H1 (cell line): ENCODE measurements around the gene SH2D1B. TPM values are rescaled to one million over a fixed set of nuclear protein-coding genes. Genes with fewer than 3 reads are reported as not detected.

Experiments
- CTCF ChIA-PET: fragments of 300-600 bp; sonication (Branson Sonifier 250); formaldehyde crosslinking; loops from one replicate; lab custom pipeline; 2021; ENCODE audit not compliant: partially characterized antibody; lab: Charles Lee
- POLR2A ChIA-PET: fragments of 300-600 bp; sonication (Branson Sonifier 250); formaldehyde crosslinking; loops from one replicate; lab custom pipeline; 2021; ENCODE audit warnings: inconsistent platforms; ENCODE audit not compliant: partially characterized antibody; lab: Charles Lee
- DNase-seq, 2 experiments: peaks; one replicate each; pipeline versions ENCODE4 v3.0.0 to v3.0.0-alpha.2; 2010 to 2022; ENCODE audit warnings: low spot score in 2 of 2, low read depth in 1 of 2, mixed read lengths in 1 of 2
- FAIRE-seq: peaks from 2 replicates; lab custom pipeline; 2011; peaks lifted over from hg19 to GRCh38; lab: Jason Lieb, UNC
- H2AFZ ChIP-seq: 2 replicates; pipeline ENCODE4 v1.8.1; 2012; ENCODE audit warnings: low read length, inconsistent platforms
- H2AK5ac ChIP-seq: 2 replicates; pipeline ENCODE4 v1.6.1; 2013; ENCODE audit warnings: low read depth, low read length
- H2BK120ac ChIP-seq: replicated peaks from 2 replicates; pipeline ENCODE3; 2013; ENCODE audit warnings: low read depth, low read length, inconsistent platforms
- H2BK12ac ChIP-seq: 2 replicates; pipeline ENCODE4 v1.6.1; 2013; ENCODE audit warnings: low read depth, low read length
- H2BK15ac ChIP-seq: 2 replicates; pipeline ENCODE4 v1.6.1; 2013; ENCODE audit warnings: low read length
- H2BK20ac ChIP-seq: 2 replicates; pipeline ENCODE4 v1.6.1; 2013; ENCODE audit warnings: low read length
- H2BK5ac ChIP-seq: 2 replicates; pipeline ENCODE4 v1.6.1; 2013; ENCODE audit warnings: low read depth, low read length
- H3K14ac ChIP-seq: 2 replicates; pipeline ENCODE4 v1.6.1; 2013; ENCODE audit warnings: inconsistent platforms; ENCODE audit not compliant: insufficient read length
- H3K18ac ChIP-seq: 2 replicates; pipeline ENCODE4 v1.6.1; 2013; ENCODE audit warnings: low read length; ENCODE audit errors: extremely low read depth
- H3K23ac ChIP-seq: 2 replicates; pipeline ENCODE4 v1.6.1; 2013; ENCODE audit warnings: inconsistent platforms; ENCODE audit not compliant: insufficient read length
- H3K23me2 ChIP-seq: 2 replicates; pipeline ENCODE4 v1.6.1; 2013; ENCODE audit warnings: low read depth, low read length
- H3K27ac ChIP-seq: 2 replicates; pipeline ENCODE4 v1.6.1; 2011; ENCODE audit warnings: low read depth, low read length, inconsistent platforms
- H3K27me3 ChIP-seq, 4 experiments: replicated peaks in 1 of 4; 1 replicate in 1 of 4; 2 replicates in 3 of 4; pipeline versions ENCODE4 v1.6.1 to v1.8.1; 2011 to 2013; ENCODE audit warnings: low read length in 3 of 4, mild to moderate bottlenecking in 3 of 4, inconsistent platforms in 2 of 4, mixed read lengths in 2 of 4, moderate library complexity in 1 of 4; ENCODE audit not compliant: control insufficient read depth in 3 of 4, insufficient read depth in 3 of 4; ENCODE audit errors: extremely low read depth in 1 of 4
- H3K36me3 ChIP-seq, 4 experiments: 2 replicates each; pipeline versions ENCODE4 v1.6.1 to v1.8.1; 2011 to 2013; ENCODE audit warnings: mild to moderate bottlenecking in 4 of 4, low read length in 3 of 4, moderate library complexity in 2 of 4, control low read depth in 1 of 4, inconsistent platforms in 1 of 4; ENCODE audit not compliant: insufficient read depth in 4 of 4, control insufficient read depth in 2 of 4
- H3K4ac ChIP-seq: replicated peaks from 2 replicates; pipeline ENCODE3; 2013; ENCODE audit warnings: low read length, low read depth, mixed read lengths, inconsistent platforms; ENCODE audit not compliant: insufficient read length
- H3K4me1 ChIP-seq, 4 experiments: replicated peaks in 1 of 4; 1 replicate in 1 of 4; 2 replicates in 3 of 4; pipeline versions ENCODE4 v1.6.1 to v1.8.1; 2011 to 2013; ENCODE audit warnings: low read length in 3 of 4, inconsistent platforms in 2 of 4, mixed read lengths in 1 of 4; ENCODE audit not compliant: insufficient read depth in 4 of 4, control insufficient read depth in 3 of 4
- H3K4me2 ChIP-seq, 2 experiments: 2 replicates each; pipeline versions ENCODE4 v1.6.1 to v1.8.1; 2011 to 2013; ENCODE audit warnings: low read depth in 2 of 2, low read length in 2 of 2, control low read depth in 1 of 2, inconsistent platforms in 1 of 2, mild to moderate bottlenecking in 1 of 2; ENCODE audit not compliant: insufficient read depth in 1 of 2
- H3K4me3 ChIP-seq, 4 experiments: fragments of 200-600, 300-600 bp in 1 of 4; sonication (generic), shearing (Covaris generic), sonication (Bioruptor Twin) in 1 of 4; 2 replicates each; pipeline versions ENCODE4 v1.5.1 to v1.8.1; 2011 to 2016; ENCODE audit warnings: low read length in 4 of 4, low read depth in 3 of 4, control low read depth in 2 of 4, inconsistent platforms in 2 of 4, mild to moderate bottlenecking in 2 of 4, mixed read lengths in 1 of 4, moderate library complexity in 1 of 4; ENCODE audit not compliant: insufficient read depth in 2 of 4; ENCODE audit errors: extremely low read depth in 1 of 4
- H3K56ac ChIP-seq: replicated peaks from 2 replicates; pipeline ENCODE3; 2013; ENCODE audit warnings: low read depth, mild to moderate bottlenecking, mixed read lengths, low read length, inconsistent platforms; ENCODE audit not compliant: insufficient read length
- H3K79me1 ChIP-seq: 2 replicates; pipeline ENCODE4 v1.6.1; 2013; ENCODE audit warnings: low read depth, low read length, control low read depth
- H3K79me2 ChIP-seq, 2 experiments: 2 replicates each; pipeline versions ENCODE4 v1.6.1 to v1.8.1; 2012 to 2013; ENCODE audit warnings: low read length in 2 of 2, mild to moderate bottlenecking in 2 of 2, inconsistent platforms in 1 of 2; ENCODE audit not compliant: insufficient read depth in 2 of 2, control insufficient read depth in 1 of 2
- H3K9ac ChIP-seq, 4 experiments: replicated peaks in 1 of 4; 1 replicate in 1 of 4; 2 replicates in 3 of 4; pipeline versions ENCODE4 v1.6.1 to v1.8.1; 2011 to 2013; ENCODE audit warnings: low read depth in 3 of 4, low read length in 3 of 4, control low read depth in 2 of 4, mild to moderate bottlenecking in 2 of 4, moderate library complexity in 2 of 4, inconsistent platforms in 1 of 4; ENCODE audit errors: extremely low read depth in 1 of 4
- H3K9me3 ChIP-seq, 2 experiments: 2 replicates each; pipeline versions ENCODE4 v1.6.1 to v1.8.1; 2012 to 2013; ENCODE audit warnings: mild to moderate bottlenecking in 2 of 2, moderate library complexity in 2 of 2, control low read depth in 1 of 2, inconsistent platforms in 1 of 2, low read depth in 1 of 2, low read length in 1 of 2, mixed read lengths in 1 of 2; ENCODE audit not compliant: insufficient read depth in 2 of 2
- H4K20me1 ChIP-seq, 2 experiments: replicated peaks in 1 of 2; 2 replicates each; pipeline versions ENCODE3 to v1.8.1; 2011 to 2013; ENCODE audit warnings: inconsistent platforms in 2 of 2, low read length in 2 of 2, mild to moderate bottlenecking in 1 of 2; ENCODE audit not compliant: insufficient read depth in 2 of 2, control insufficient read depth in 1 of 2
- H4K5ac ChIP-seq: 2 replicates; pipeline ENCODE4 v1.6.1; 2013; ENCODE audit warnings: low read length, low read depth, mixed read lengths, inconsistent platforms; ENCODE audit not compliant: insufficient read length
- H4K8ac ChIP-seq: 2 replicates; pipeline ENCODE4 v1.8.0; 2013; ENCODE audit warnings: mild to moderate bottlenecking, moderate library complexity, low read length, inconsistent platforms; ENCODE audit not compliant: insufficient read depth; ENCODE audit errors: extremely low read depth
- H4K91ac ChIP-seq: replicated peaks from 2 replicates; pipeline ENCODE3; 2013; ENCODE audit warnings: low read length, mixed read lengths, inconsistent platforms; ENCODE audit not compliant: insufficient read length
- BACH1 ChIP-seq: IDR thresholded peaks from 2 replicates; pipeline ENCODE4 v1.6.1; 2012; ENCODE audit warnings: low read length, improper control_type of control experiment
- CEBPB ChIP-seq: IDR thresholded peaks from 2 replicates; pipeline ENCODE4 v1.6.1; 2012; ENCODE audit warnings: low read depth, low read length
- CHD1 ChIP-seq: IDR thresholded peaks from 2 replicates; pipeline ENCODE4 v1.6.1; 2012; ENCODE audit warnings: low read depth, low read length, improper control_type of control experiment
- CREB1 ChIP-seq: IDR thresholded peaks from 2 replicates; pipeline ENCODE4 v1.6.1; 2012; ENCODE audit warnings: inconsistent platforms
- HDAC6 ChIP-seq: IDR thresholded peaks from one replicate; pipeline ENCODE4 v1.7.1; 2012; ENCODE audit warnings: low read depth, mild to moderate bottlenecking, inconsistent platforms, low read length, moderate library complexity
- KDM4A ChIP-seq: IDR thresholded peaks from one replicate; pipeline ENCODE4 v1.7.1; 2012; ENCODE audit warnings: low read depth, mild to moderate bottlenecking, moderate library complexity, low read length, inconsistent platforms; ENCODE audit not compliant: severe bottlenecking
- NRF1 ChIP-seq: IDR thresholded peaks from 2 replicates; pipeline ENCODE4 v1.6.1; 2011; ENCODE audit warnings: mild to moderate bottlenecking, low read depth, low read length, improper control_type of control experiment
- POU5F1 ChIP-seq: IDR thresholded peaks from 2 replicates; pipeline ENCODE4 v1.6.1; 2011; ENCODE audit warnings: low read depth, mild to moderate bottlenecking, low read length, moderate library complexity
- RAD21 ChIP-seq, 2 experiments: IDR thresholded peaks in 1 of 2; conservative IDR thresholded peaks in 1 of 2; 2 replicates each; pipeline ENCODE4 v1.6.1; 2011; ENCODE audit warnings: low read depth in 2 of 2, low read length in 2 of 2, improper control_type of control experiment in 1 of 2, inconsistent platforms in 1 of 2, mild to moderate bottlenecking in 1 of 2, moderate library complexity in 1 of 2
- RBBP5 ChIP-seq: IDR thresholded peaks from 2 replicates; pipeline ENCODE4 v1.7.1; 2012; ENCODE audit warnings: low read depth, mild to moderate bottlenecking, inconsistent platforms, low read length, moderate library complexity, borderline replicate concordance
- SAP30 ChIP-seq: fragments of 300-600 bp; sonication (generic); IDR thresholded peaks from 2 replicates; pipeline ENCODE4 v1.7.1; 2012; ENCODE audit warnings: low read length, moderate library complexity, mild to moderate bottlenecking, inconsistent platforms; ENCODE audit not compliant: insufficient read depth, insufficient replicate concordance
- SIN3A ChIP-seq, 2 experiments: IDR thresholded peaks in 1 of 2; conservative IDR thresholded peaks in 1 of 2; 2 replicates each; pipeline ENCODE4 v1.6.1; 2011 to 2012; ENCODE audit warnings: low read length in 2 of 2, improper control_type of control experiment in 1 of 2, low read depth in 1 of 2, mild to moderate bottlenecking in 1 of 2
- SP2 ChIP-seq: IDR thresholded peaks from 2 replicates; pipeline ENCODE4 v1.6.1; 2012; ENCODE audit warnings: mild to moderate bottlenecking, low read length, inconsistent platforms
- SRF ChIP-seq: IDR thresholded peaks from 2 replicates; pipeline ENCODE4 v1.6.1; 2011; ENCODE audit warnings: mild to moderate bottlenecking, low read depth, low read length, moderate library complexity
- TCF12 ChIP-seq: IDR thresholded peaks from 2 replicates; pipeline ENCODE4 v1.6.1; 2011; ENCODE audit warnings: low read depth, mild to moderate bottlenecking, low read length
- WGBS, 2 experiments: shearing (Covaris generic) in 1 of 2; methylation state at CpG; one replicate each; pipeline versions ENCODE4 v1.1.6 to v1.1.7; 2013 to 2015; ENCODE audit warnings: low lambda C conversion rate in 2 of 2, mixed read lengths in 2 of 2, inconsistent platforms in 1 of 2, low coverage in 1 of 2, missing lambda C conversion rate in 1 of 2; ENCODE audit not compliant: insufficient replicate concordance in 2 of 2, insufficient coverage in 1 of 2, insufficient read length in 1 of 2; ENCODE audit errors: extremely low coverage in 1 of 2, missing lambda C conversion rate in 1 of 2; 5-methylcytosine and 5-hydroxymethylcytosine counted together
- polyA plus RNA-seq, 7 experiments: library from polyadenylated mRNA; depleted of rRNA in 3 of 7; stranded (reverse) in 5 of 7; unstranded in 2 of 7; fragments of >200 nt in 5 of 7; fragments of 200-250 nt in 2 of 7; gene quantifications; 1 replicate in 5 of 7; 2 replicates in 1 of 7; 4 replicates in 1 of 7; pipeline versions ENCODE4 v1.2.1 to v1.2.3, GENCODE V29; 2011 to 2013; ENCODE audit warnings: missing spikeins in 2 of 7, mixed read lengths in 2 of 7
- total RNA-seq: library from RNA; stranded (reverse); fragmentation: NEBNext Ultra II Directional; extraction: Animal tissue kit (Norgen Biotek cat#: 25700); gene quantifications from 2 replicates; pipeline ENCODE4 v1.2.1, GENCODE V29; 2021

The SH2D1B gene
- total and polyA plus RNA-seq, 2 of the 8 experiments (the other 6 are each of a cell fraction or from before 2014, with no cell fraction given), result not detected

- Histone ChIP-seq H2BK12ac (no peak overlapping the region), H3K4ac (no peak overlapping the region), H2BK15ac (no peak overlapping the region), H3K9ac (no peak overlapping the region), H4K20me1 (no peaks in the 10 kb centered on the region), H4K5ac (no peak overlapping the region), H3K27ac (no peak overlapping the region), H2BK120ac (no peak overlapping the region), H2BK5ac (no peak overlapping the region), H3K4me2 (no peak overlapping the region), H3K18ac (no peak overlapping the region), H3K14ac (no peak overlapping the region), H3K79me1 (no peaks in the 10 kb centered on the region), H2BK20ac (no peak overlapping the region), H3K23ac (no peak overlapping the region), H3K23me2 (no peaks in the 10 kb centered on the region; the same call in 1 of the 2 replicates), H2AFZ (0 out of 2 replicates have a peak overlapping the region, but pooled peaks have one; percentile 20), H4K91ac (no peak overlapping the region), H3K9me3 (no peaks in the 10 kb centered on the region), H2AK5ac (no peak overlapping the region), H3K27me3 (no peaks in the 10 kb centered on the region), H3K4me1 (no peaks in the 10 kb centered on the region), H3K79me2 (no peaks in the 10 kb centered on the region), H3K4me3 (no peak overlapping the region), H3K56ac (no peak overlapping the region), H3K36me3 (no peaks in the 10 kb centered on the region), H4K8ac (no peak overlapping the region)
- WGBS, 2 experiments, result 96% methylated on average over 5 of the region's 5 CpGs; no CpG with 5 or more reads in 1 of the 2 experiments
- DNase-seq (no peak), FAIRE-seq (no peak)
- ChIA-PET CTCF (interaction anchor here (0.5 to 1.9 kb wide), 3 partner anchors 63 to 583 kb away, joined by 3 to 5 read pairs (median 3); no protein-coding TSS in a partner anchor), POLR2A (no interaction called here)
- TF ChIP-seq NRF1, result no peak
- TF ChIP-seq SP2, result no peak
- no peak for TF ChIP-seq SAP30
- no peak for TF ChIP-seq CEBPB
- TF ChIP-seq POU5F1, result no peak
- TF ChIP-seq CREB1, result no peak
- no peak for TF ChIP-seq RBBP5
- no peak for TF ChIP-seq HDAC6
- TF ChIP-seq SRF, result no peak
- TF ChIP-seq RAD21 (IDR thresholded peaks at IDR 0.05 in 1 of 2, conservative IDR thresholded peaks at IDR 0.05 in 1 of 2; ENCODE audit: low read depth in 2 of 2, low read length in 2 of 2), result no peak
- TF ChIP-seq TCF12, result no peak
- TF ChIP-seq KDM4A, result no peak
- TF ChIP-seq CHD1, result no peak
- no peak for TF ChIP-seq SIN3A (conservative IDR thresholded peaks at IDR 0.05 in 1 of 2, IDR thresholded peaks at IDR 0.05 in 1 of 2; ENCODE audit: low read depth in 1 of 2, low read length in 2 of 2)
- no peak for TF ChIP-seq BACH1
Measured at GRCh38 chr1:162405800-162406199, 6.1 kb downstream of the SH2D1B start.
